DMS 273 (cell line): ENCODE results near the gene PSKH1.
"Not testable (repeated sequence)": the region's sequence is repeated elsewhere in the genome, so short reads cannot be mapped to it uniquely, and the experiment has no call there.

ENCODE experiments used
- DNase-seq: peaks from one replicate; lab custom pipeline; 2025; ENCODE audit not compliant: unreplicated experiment; lab: John Stamatoyannopoulos, UW

Gene PSKH1

DNA sequence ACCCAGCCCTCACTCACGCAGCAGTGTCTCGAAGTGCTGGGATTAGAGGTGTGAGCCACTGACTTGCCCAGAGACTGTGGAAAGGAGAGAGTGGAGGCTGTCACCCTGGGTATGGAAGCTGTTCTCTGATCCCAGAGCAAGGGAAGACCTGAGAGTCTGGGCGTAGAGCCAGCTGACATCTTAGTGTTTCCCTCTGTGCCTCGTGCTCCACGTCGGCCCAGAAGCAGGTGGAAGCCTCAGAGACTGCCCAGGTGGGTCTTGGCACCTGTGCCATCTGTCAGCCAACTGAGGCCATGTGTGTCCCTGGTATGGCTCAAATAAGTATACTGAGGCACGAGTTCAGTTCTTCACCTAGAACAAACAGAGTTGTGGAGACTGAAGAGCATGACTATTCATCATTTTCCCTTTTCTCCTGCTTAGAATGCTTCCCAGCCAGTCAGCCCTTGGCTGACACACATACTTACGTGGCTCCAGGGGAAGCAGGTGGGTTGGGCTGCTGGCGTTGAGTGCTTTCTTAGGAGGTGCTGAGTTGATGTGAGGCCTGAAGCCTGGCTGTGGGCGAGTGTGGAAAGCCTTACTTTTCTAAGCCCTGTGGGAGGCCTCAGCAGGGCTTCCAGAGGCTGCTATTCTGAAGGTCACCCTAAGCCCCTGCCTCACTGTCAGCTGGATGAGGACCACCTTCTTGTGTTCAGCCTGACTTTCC, 30.5 kb downstream of the PSKH1 start:
- peak; percentile 40 for DNase-seq

DNA sequence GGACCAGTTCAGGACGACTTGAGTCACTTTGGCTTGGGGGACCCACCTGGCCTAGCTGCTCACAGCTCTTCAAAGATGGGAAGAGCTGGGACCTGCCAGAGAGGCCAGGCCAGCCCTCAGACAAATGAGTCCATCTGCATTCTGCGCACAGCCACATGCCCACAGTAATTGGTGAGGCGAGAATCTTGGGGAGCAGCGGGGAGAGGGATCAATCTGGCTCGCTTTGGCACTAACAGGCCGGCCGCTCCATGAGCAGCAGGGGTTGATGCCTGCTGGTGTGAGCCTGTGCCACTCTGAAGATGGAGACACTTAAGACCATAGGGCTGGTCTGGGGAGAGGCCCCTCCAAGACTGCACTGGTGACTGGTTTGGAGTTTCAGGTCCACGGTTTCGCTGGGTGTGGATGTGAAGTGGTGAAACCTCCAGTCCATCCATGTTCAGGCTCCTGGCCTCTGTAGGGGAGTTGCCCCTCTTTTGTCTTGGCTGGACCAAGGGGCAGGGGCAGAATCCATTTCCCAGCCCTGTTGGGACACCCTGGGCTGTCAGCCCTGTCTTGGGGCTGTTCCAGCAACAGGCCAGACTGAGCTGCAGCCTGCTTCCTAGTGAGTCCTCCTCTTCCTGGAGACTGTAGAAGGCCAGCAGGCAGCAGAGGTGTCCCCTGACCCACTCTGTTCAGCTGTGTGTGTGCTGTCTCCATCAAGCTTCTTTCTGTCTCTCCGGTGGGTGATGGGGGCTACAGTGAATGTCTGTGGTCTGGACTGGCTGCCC, 31.3 kb downstream of the PSKH1 start:
- no peak for DNase-seq

DNA sequence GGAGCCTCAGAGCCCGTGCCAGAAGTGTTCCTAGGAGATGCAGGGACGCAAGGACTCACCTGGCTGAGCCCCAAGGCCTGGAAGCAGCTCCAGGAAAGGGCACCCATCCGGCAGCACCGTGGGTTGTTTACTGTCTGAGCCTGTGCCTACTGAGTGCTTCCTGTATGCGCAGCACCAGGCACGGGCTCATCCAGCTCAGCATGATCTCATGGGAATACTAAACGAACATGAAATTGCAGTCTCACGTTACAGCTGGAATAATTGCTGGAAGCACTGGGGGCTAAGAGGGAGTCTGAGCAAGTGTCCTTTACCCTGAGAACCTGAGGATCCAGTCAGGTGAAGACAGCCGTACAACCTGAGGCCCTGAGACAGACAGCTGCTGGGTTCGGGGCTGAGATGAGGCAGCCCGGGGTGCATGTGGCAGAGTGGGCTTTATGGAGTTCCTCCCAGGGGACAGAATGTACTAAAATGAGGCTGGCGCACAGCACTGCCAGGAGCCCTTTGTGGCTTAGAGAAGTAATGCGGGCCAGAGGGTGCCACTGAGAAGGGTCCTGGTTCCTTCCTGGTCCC, 33.2 kb downstream of the PSKH1 start:
- peak; percentile 85 for DNase-seq

DNA sequence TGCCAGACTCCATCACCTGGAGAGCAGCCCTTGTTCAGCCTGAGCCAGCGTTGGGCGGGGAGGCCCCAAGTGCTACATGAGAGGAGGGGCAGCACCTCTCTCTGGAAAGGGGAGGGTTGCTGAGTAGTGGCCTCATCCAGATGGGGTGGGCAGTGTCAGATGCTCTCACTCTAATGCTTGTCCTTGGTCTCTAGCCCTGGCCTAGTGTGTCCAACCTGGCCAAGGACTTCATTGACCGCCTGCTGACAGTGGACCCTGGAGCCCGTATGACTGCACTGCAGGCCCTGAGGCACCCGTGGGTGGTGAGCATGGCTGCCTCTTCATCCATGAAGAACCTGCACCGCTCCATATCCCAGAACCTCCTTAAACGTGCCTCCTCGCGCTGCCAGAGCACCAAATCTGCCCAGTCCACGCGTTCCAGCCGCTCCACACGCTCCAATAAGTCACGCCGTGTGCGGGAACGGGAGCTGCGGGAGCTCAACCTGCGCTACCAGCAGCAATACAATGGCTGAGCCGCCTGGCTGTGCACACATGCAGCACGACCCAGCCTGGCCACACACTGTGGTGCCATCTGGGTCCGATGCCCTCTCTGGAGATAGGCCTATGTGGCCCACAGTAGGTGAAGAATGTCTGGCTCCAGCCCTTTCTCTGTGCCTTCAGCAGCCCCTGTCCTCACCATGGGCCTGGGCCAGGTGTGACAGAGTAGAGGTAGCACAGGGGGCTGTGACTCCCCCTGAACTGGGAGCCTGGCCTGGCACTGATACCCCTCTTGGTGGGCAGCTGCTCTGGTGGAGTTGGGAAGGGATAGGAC, 34.3 kb downstream of the PSKH1 start:
- no peak for DNase-seq

DNA sequence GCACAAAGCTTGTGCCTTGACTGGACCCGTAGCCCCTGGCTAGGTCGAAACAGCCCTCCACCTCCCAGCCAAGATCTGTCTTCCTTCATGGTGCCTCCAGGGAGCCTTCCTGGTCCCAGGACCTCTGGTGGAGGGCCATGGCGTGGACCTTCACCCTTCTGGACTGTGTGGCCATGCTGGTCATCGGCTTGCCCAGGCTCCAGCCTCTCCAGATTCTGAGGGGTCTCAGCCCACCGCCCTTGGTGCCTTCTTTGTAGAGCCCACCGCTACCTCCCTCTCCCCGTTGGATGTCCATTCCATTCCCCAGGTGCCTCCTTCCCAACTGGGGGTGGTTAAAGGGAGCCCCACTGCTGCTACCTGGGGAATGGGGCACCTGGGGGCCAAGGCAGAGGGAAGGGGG, 35.1 kb downstream of the PSKH1 start:
- DNase-seq = no peak

DNA sequence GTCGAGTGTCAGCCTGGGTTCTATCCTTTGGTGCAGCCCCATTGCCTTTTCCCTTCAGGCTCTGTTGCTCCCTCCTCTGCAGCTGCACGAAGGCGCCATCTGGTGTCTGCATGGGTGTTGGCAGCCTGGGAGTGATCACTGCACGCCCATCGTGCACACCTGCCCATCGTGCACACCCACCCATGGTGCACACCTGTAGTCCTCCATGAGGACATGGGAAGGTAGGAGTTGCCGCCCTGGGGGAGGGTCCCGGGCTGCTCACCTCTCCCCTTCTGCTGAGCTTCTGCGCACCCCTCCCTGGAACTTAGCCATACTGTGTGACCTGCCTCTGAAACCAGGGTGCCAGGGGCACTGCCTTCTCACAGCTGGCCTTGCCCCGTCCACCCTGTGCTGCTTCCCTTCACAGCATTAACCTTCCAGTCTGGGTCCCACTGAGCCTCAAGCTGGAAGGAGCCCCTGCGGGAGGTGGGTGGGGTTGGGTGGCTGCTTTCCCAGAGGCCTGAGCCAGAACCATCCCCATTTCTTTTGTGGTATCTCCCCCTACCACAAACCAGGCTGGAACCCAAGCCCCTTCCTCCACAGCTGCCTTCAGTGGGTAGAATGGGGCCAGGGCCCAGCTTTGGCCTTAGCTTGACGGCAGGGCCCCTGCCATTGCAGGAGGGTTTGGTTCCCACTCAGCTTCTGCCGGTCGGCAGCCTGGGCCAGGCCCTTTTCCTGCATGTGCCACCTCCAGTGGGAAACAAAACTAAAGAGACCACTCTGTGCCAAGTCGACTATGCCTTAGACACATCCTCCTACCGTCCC, 35.7 kb downstream of the PSKH1 start:
- DNase-seq = peak; percentile 89

DNA sequence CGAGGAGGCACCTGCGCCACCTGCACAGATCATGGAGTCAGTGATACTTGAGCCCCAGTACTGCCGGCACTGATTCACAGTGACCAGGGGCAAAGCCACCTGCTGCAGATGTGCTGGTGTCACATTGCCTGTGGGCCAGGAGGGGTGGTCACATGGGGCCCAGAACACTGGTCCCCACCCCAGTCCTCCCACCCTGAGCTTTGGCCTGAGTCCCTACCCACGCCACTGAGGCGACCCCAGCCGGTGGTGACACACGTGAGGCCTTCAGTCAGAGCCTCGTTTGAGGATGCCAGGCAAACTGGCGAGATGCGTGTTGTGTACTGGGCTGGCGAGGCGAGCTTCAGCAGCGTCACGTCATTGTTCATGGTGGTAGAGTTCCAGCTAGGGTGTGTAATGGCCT, 37.1 kb downstream of the PSKH1 start:
- no peak for DNase-seq

DNA sequence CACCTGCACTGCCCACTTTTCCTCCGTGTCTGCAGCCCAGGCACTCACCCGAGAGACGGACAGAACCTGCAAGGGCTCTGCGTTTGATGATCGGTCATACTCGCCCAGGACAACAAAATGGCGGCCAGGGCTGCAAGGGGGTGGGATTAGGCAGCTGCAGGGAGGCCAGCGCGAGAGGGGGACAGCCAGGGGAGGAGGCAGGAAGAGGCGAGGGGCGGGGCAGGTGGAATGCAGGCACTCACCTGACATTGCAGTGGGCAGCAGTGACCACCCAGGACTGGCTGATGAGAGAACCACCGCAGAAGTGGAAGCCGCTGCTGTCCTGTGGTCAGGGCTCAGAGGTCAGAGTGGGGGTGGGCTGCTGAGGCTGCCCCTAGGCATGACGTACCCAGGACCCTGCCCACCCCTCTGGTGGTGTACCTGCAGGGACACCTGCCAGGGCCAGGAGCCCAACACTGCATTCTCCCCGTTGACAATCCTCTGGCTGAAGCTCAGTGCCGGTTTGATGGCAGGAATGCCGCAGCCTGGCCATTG, 37.7 kb downstream of the PSKH1 start:
- DNase-seq = no peak

DNA sequence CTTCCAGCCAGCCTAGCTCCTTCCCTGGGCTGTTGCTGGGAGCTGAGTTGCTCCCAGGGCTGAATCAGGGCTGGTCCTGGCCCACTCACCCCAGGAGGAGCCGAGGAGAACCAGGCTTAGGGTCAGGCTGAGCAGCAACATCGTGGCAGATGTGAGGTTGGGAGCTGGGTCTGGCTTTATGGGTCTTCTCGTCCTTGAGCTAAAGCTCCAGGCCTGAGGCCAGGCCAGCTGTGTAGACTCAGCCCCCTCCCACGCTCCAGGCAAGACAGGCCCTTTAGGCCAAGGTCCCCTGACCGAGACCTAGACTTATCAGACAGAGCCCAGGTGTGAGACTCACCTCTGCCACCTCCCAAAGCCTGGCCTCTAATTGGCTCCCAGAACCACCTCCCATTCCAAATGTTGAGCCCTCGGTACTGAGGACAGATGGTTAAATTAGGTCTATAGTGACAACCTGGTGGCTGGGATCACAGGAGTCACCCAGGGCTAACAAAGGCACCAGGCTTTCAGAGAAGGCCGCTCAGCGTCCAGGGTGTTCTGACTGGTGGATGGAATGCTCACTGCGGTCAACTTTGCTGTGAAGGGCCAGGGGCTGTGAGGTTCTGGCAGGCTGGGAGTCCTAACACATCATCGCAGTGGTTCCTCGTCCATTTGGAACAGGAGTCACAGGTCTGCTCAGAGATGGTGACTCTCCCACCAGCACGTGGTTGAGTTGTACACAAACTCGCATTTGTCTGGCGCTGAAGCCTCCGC, 38.8 kb downstream of the PSKH1 start, which contains the start of gene CTRL:
Gene CTRL, minus strand, starts transcription at position 151 of the 750 bp plus-strand sequence. Its CDS starts 10 bp downstream, at position 141.
- no peak for DNase-seq

DNA sequence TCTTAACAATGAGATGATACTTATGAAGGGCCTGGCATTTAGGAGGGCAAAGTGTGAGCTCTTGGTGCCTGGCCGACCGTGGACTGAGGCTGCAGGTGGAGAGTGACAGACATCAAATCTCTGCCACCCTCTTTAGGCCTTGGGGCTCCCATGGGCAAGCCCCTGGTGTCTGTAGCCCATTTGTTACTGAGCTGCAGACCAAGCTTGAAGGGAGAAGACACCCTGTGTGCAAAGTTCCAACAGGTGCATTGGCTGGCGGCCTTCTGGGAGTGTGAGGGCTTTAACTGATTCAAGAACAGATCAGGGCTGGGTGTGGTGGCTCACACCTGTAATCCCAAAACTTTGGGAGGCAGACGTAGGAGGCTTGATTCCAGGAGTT, 39.4 kb downstream of the PSKH1 start:
- no peak for DNase-seq

DNA sequence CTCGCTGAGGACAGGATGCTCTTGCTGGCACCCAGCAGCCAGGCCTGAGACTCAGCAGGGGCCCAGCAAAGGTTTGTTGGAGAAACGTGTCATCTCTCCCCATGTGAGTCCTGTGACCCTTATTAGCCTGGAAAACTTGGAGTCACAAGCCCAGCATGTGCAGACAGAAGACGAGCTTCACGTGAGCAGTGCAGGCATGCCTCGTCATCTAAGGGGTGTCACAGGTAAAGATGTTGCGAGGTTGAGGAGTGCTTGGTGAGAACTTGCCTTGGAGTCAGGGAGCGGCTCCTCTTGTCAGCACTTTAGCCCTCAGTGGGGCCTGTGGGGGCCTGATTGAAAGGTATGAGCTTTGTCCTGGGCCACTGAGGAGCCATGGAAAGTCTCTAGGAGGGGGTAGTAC, 40.8 kb downstream of the PSKH1 start:
- no peak for DNase-seq

DNA sequence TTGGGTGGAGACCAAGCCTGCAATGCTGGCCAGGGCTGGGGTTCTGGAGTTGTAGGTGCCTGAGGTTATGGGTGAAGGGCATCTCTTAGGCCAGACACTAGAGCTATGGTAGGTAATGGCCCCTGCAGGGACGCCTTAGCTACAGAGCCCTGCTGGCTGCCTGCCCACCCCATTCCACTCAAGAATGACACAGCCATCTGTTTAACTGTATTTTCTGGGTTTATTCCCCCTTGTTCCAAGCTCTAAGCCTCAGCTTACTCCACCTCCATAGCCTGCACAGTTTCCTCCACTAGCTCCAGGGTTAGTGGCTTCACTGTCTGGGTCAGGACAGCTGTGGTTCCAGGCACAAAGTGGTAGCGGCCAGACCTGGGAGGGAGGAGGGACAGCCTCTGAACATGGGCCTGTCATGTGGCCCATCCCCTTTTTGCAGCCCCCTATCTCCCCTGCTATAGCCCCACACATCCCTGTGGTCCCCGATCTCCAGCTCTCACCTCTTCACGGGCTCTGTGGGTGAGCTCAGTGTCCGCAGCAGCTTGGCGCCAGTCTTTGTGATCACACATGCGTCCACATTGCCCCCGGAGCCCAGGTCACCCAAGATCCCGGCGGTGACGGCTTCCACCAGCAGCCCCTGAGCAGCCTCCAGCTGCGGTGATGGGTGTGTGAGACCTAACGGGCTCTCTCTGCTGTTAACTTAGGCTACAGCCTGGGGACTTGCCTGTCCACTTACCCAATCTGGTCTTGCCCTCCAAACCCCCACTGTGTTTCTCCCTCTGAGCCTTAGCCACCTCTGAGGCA, 41.4 kb downstream of the PSKH1 start:
- peak; percentile 69 for DNase-seq

DNA sequence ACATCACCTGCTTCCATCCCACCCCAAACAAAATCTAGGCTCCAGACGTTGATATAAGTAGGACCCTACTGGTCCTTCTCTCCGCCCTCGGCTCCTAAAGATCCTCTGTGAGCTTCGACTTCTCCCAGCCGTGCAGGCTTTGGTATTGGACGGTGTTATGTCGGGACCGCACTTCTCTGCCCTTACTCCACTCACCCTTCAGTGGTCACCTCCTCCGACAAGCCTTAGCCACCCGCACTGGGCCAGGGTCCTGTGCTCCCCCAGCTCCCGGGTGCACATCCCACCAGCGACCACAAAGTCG, 42.0 kb downstream of the PSKH1 start:
- DNase-seq = peak; percentile 68

DNA sequence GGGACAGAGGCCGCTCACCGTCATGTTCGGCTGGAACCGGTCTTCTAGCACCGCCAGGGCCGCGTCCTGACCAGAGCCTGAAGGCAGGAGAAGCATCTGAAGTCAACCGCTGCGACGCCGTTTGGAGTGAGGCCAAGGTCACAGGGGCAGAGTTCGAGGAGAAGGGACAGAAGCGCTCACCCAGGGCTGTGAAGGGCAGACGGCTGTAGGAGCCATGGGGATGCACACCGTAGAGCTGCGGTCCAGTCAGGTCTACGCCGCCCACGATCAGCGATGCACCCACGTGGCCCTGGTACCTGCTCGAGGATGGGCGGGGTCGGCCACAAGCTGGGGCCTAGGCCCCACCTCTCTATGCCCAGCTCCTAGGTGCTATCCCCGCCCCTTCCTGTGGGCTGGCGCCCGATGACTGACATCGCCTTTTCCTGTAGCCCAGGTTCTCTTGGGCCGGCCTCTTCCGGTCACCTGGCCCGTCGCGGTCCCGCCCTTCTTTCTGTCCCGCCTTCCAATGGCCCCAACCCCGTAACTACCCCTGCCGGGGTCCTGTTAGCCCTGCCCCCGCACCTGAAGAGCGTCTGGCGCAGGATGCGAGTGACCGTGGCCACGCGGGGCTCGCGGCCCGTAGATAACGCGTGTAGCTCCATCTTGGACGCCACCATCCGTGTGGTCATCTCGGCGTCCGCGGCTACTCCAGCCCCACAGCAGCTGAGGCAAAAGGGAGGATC, 42.5 kb downstream of the PSKH1 start:
- DNase-seq = peak; percentile 99

DNA sequence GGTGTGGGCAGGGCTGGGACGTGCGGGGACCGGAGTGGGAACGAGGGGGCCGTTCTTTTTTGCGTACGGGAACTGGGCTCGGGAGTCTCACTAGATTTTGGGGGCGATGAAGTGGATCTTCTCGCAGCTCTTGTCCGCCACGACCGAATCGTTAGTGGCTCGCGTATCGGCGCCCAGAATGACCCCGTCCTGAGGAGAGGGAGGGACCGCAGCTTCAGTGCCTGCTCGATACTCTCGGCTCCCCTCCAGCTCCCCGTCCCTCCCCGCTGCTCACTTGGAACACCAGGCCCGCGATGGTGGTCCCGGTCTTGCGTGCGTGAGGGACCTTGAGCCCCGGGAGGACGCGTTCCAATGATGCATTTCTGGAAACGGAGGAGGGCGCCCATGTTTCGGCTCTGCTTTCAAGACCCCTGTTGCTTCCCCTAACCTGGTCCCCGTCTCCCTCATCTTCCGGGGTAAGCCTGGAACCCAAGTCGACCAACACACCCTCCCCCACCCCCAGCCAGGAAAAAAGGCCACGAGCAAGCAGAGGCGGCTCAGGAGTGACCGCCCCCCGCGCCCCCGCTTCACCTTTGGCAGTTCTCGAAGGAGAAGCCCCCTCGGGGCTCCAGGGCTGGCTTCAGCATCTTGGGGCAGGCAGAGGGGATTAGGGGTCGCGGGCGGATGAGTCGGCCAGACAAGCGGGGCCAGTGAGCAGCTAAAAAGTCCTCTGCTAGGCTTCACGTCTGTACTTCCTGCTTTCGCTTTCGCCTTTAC, 43.2 kb downstream of the PSKH1 start, which contains the start of gene PSMB10:
Gene PSMB10, minus strand, starts transcription at position 727 of the 756 bp plus-strand sequence. Its CDS starts 101 bp downstream, at position 626.
- peak; percentile 73 for DNase-seq

DNA sequence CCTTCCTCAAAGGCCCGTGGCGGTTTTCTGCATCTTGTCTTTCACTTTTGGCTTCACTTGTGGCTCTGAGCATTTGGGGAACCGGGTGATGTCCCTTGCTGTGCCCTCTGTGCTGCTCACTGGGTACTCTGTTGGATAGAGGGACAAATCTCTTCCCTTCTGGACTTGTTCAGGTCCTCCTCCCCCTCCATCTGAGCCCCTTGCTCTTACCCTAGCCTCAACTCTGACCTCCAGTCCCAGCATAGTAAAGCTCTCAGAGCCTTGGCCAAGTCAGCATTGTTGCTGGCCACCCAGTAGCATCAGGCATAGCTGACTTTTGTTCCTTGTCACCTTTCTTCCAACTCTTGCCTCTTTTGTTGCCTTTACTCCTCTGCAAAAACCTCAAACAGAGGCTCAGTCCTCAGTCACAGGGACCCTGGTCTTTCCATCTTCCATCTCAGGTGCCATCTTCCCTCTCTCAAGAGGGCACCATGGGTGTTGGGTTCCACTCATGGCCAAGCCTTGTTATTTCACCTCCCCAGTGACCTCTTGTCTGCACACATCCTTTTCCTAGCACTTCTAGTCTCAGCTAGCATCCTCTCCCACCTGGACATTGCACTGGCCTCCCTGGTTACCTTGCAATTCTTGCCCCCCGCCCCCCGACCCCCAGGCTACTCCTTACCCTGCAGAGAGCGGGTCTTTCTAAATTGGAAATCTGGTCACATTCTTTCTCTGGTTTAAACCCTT, 44.0 kb downstream of the PSKH1 start:
- DNase-seq = peak; percentile 67

DNA sequence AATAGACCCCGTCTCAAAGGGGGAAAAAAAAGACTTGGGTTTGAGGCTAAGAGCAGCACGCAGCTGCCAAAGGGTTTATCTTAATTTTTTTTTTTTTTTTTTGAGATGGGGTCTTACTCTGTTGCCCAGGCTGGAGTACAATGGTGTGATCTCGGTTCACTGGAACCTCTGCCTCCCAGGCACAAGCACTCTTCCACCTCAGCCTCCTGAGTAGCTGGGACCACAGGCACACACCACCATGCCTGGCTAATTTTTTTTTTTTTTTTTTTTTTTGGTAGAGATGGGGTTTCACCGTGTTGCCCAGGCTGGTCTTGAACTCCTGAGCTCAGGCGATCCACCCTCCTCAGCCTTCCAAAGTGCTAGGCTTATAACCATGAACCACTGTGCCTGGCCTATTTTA, 44.7 kb downstream of the PSKH1 start:
- not testable (repeated sequence) for DNase-seq
